Choroid plexus epithelial cell (primary cell): ENCODE measurements around the gene NCL.
A peak's percentile ranks its signal among the peaks of the same experiment; 100 is the strongest.

Experiments used
- DNase-seq: peaks from one replicate; pipeline ENCODE4 v3.0.0-alpha.2; 2010; ENCODE audit warnings: low read depth
- H3K4me3 ChIP-seq: 2 replicates; pipeline ENCODE4 v1.5.1; 2011; ENCODE audit warnings: low read depth, mild to moderate bottlenecking, control low read depth, low read length, moderate library complexity
- CTCF ChIP-seq: conservative IDR thresholded peaks from 2 replicates; pipeline ENCODE4 v1.5.1; 2011; ENCODE audit warnings: low read depth, mild to moderate bottlenecking, control low read depth, inconsistent platforms, low read length, moderate library complexity

NCL gene, protein sequence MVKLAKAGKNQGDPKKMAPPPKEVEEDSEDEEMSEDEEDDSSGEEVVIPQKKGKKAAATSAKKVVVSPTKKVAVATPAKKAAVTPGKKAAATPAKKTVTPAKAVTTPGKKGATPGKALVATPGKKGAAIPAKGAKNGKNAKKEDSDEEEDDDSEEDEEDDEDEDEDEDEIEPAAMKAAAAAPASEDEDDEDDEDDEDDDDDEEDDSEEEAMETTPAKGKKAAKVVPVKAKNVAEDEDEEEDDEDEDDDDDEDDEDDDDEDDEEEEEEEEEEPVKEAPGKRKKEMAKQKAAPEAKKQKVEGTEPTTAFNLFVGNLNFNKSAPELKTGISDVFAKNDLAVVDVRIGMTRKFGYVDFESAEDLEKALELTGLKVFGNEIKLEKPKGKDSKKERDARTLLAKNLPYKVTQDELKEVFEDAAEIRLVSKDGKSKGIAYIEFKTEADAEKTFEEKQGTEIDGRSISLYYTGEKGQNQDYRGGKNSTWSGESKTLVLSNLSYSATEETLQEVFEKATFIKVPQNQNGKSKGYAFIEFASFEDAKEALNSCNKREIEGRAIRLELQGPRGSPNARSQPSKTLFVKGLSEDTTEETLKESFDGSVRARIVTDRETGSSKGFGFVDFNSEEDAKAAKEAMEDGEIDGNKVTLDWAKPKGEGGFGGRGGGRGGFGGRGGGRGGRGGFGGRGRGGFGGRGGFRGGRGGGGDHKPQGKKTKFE

GRCh38 chr2:231463698-231464575 lies at the start of gene NCL:
TSS of gene NCL (minus strand) at chr2:231464484. CDS start at chr2:231464353, 131 bp downstream.
- H3K4me3 ChIP-seq = peak within 1 kb of the TSS; percentile 99
- no peak for TF ChIP-seq CTCF
- peak; percentile 87 for DNase-seq

GRCh38 chr2:231513746-231514224 lies 49.5 kb upstream of the NCL start:
- DNase-seq = no peak
- peak overlapping the region; percentile 80 for H3K4me3 ChIP-seq
- TF ChIP-seq CTCF = no peak

- H3K4me3 ChIP-seq = no peak overlapping the region
- TF ChIP-seq CTCF = no peak
Measured at GRCh38 chr2:231512222-231512621, 47.9 kb upstream of the NCL start.

GRCh38 chr2:231503766-231504165 lies 39.5 kb upstream of the NCL start:
- no peak for TF ChIP-seq CTCF
- no peak for DNase-seq
- no peak overlapping the region for H3K4me3 ChIP-seq

More at GRCh38 chr2:231512222-231512621, 47.9 kb upstream of the NCL start:
- DNase-seq = peak; percentile 41

GRCh38 chr2:231502596-231502995 lies 38.3 kb upstream of the NCL start:
- no peak for TF ChIP-seq CTCF
- H3K4me3 ChIP-seq = no peak overlapping the region
- no peak for DNase-seq

- H3K4me3 ChIP-seq = no peak overlapping the region
- no peak for DNase-seq
- TF ChIP-seq CTCF = no peak
Measured at GRCh38 chr2:231497651-231498050, 33.4 kb upstream of the NCL start.
